Progenitor cell of endocrine pancreas (in vitro differentiated cells): Measurements from ENCODE around the gene LTBP1. TPM values are rescaled to one million over a fixed set of nuclear protein-coding genes. Genes with fewer than 3 reads are reported as not detected.

Experiments used
- DNase-seq: peaks from one replicate; pipeline ENCODE4 v3.0.0; 2021; ENCODE audit warnings: low spot score; ENCODE audit not compliant: unreplicated experiment
- H3K27ac Mint-ChIP-seq: 2 replicates; pipeline ENCODE4 v1.8.0; 2021; ENCODE audit warnings: mild to moderate bottlenecking, moderate library complexity, mixed read lengths
- H3K27me3 Mint-ChIP-seq: 2 replicates; pipeline ENCODE4 v1.8.0; 2021; ENCODE audit warnings: mixed read lengths
- H3K36me3 Mint-ChIP-seq: 2 replicates; pipeline ENCODE4 v1.8.0; 2022; ENCODE audit warnings: mixed read lengths; ENCODE audit not compliant: insufficient read depth
- H3K4me1 Mint-ChIP-seq: 2 replicates; pipeline ENCODE4 v1.8.0; 2021; ENCODE audit warnings: low read depth, mixed read lengths
- H3K4me3 Mint-ChIP-seq: 2 replicates; pipeline ENCODE4 v1.8.0; 2021; ENCODE audit warnings: low read depth, mild to moderate bottlenecking, moderate library complexity, mixed read lengths
- H3K9me3 Mint-ChIP-seq: 2 replicates; pipeline ENCODE4 v1.8.0; 2021; ENCODE audit warnings: low read depth, mixed read lengths
- total RNA-seq: library from RNA; stranded (reverse); gene quantifications from 2 replicates; pipeline ENCODE4 v1.2.1, GENCODE V29; 2021
- TF ChIP-seq, protein P1 (sequence below): fragments of 200-600 bp; sonication (generic); IDR thresholded peaks from one replicate; pipeline ENCODE4 v1.5.0; 2021; ENCODE audit warnings: antibody characterized with exemption, mild to moderate bottlenecking; ENCODE audit not compliant: unreplicated experiment

Gene LTBP1
- total RNA-seq, 1 donor from 2014 or later: 63.0 TPM

- H3K4me1 Mint-ChIP-seq: peaks cover 8% of the 10 kb centered on the region
- TF ChIP-seq, protein P1, sequence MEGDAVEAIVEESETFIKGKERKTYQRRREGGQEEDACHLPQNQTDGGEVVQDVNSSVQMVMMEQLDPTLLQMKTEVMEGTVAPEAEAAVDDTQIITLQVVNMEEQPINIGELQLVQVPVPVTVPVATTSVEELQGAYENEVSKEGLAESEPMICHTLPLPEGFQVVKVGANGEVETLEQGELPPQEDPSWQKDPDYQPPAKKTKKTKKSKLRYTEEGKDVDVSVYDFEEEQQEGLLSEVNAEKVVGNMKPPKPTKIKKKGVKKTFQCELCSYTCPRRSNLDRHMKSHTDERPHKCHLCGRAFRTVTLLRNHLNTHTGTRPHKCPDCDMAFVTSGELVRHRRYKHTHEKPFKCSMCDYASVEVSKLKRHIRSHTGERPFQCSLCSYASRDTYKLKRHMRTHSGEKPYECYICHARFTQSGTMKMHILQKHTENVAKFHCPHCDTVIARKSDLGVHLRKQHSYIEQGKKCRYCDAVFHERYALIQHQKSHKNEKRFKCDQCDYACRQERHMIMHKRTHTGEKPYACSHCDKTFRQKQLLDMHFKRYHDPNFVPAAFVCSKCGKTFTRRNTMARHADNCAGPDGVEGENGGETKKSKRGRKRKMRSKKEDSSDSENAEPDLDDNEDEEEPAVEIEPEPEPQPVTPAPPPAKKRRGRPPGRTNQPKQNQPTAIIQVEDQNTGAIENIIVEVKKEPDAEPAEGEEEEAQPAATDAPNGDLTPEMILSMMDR: no peak
- no peaks in the 10 kb centered on the region for H3K27me3 Mint-ChIP-seq
Observed at GRCh38 chr2:33344230-33344629, 397.5 kb downstream of the LTBP1 start.

GRCh38 chr2:33347856-33348255 is 401.1 kb downstream of the LTBP1 start:
- Mint-ChIP-seq H3K4me1 (peaks cover 1% of the 10 kb centered on the region), H3K4me3 (no peak overlapping the region), H3K9me3 (no peaks in the 10 kb centered on the region), H3K27ac (no peak overlapping the region), H3K36me3 (peaks cover 7% of the 10 kb centered on the region), H3K27me3 (no peaks in the 10 kb centered on the region)
- TF ChIP-seq, protein P1: no peak
- no peak for DNase-seq

More at GRCh38 chr2:33344230-33344629, 397.5 kb downstream of the LTBP1 start:
- Mint-ChIP-seq H3K4me3 (no peak overlapping the region), H3K36me3 (peaks cover 7% of the 10 kb centered on the region), H3K9me3 (no peaks in the 10 kb centered on the region), H3K27ac (no peak overlapping the region)
- DNase-seq: no peak

- H3K36me3 Mint-ChIP-seq: peaks cover 13% of the 10 kb centered on the region
- DNase-seq: no peak
- H3K27ac Mint-ChIP-seq: no peak overlapping the region
- H3K27me3 Mint-ChIP-seq: no peaks in the 10 kb centered on the region
- H3K4me1 Mint-ChIP-seq: no peaks in the 10 kb centered on the region
- TF ChIP-seq, protein P1: no peak
- no peak overlapping the region for H3K4me3 Mint-ChIP-seq
- H3K9me3 Mint-ChIP-seq: peaks cover 7% of the 10 kb centered on the region
Observed at GRCh38 chr2:33350632-33351031, 403.9 kb downstream of the LTBP1 start.

- no peak for DNase-seq
- no peak overlapping the region for H3K4me3 Mint-ChIP-seq
- H3K27ac Mint-ChIP-seq: no peak overlapping the region
- H3K36me3 Mint-ChIP-seq: peaks cover 21% of the 10 kb centered on the region
- no peaks in the 10 kb centered on the region for H3K27me3 Mint-ChIP-seq
- peaks cover 12% of the 10 kb centered on the region for H3K9me3 Mint-ChIP-seq
- H3K4me1 Mint-ChIP-seq: no peaks in the 10 kb centered on the region
- TF ChIP-seq, protein P1: no peak
Observed at GRCh38 chr2:33351781-33352180, 405.0 kb downstream of the LTBP1 start.

DNA sequence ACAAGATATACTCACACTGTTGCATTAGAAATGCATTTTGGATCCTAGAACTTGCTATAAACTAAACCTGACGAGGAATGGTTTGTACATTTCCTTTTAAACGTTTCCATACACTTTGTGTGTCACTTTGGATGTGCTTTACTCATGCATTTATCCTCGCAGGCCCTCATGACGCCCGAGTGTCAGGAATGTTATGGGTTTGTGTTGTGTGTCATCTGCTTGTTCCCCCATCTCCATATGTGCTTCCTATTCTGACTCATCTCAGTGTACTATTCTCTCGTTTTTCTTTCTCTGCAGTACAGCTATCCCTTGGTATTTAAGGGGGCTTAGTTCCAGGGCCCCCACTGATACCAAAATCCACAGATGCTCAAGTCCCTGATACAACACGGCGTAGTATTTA is 408.2 kb downstream of the LTBP1 start:
- Mint-ChIP-seq H3K4me1 (no peaks in the 10 kb centered on the region), H3K27ac (no peak overlapping the region), H3K4me3 (no peak overlapping the region), H3K36me3 (peaks cover 22% of the 10 kb centered on the region), H3K9me3 (peaks cover 12% of the 10 kb centered on the region), H3K27me3 (no peaks in the 10 kb centered on the region)
- TF ChIP-seq, protein P1: no peak
- no peak for DNase-seq
